Stimulated activated naive CD4-positive, alpha-beta T cell (primary cell): ENCODE data around the gene VIL1.

ENCODE experiments used
- DNase-seq, 6 experiments: peaks; one replicate each; lab custom pipeline; 2025; lab: John Stamatoyannopoulos, UW

VIL1 gene

GRCh38 chr2:218395090-218395444 is 23.9 kb upstream of the VIL1 start:
- DNase-seq, result no peak

- no peak for DNase-seq
Observed at GRCh38 chr2:218395456-218395825, 23.5 kb upstream of the VIL1 start.

- DNase-seq, result peak; percentile 92 to 99 (median 94)
Observed at GRCh38 chr2:218395826-218396687, 22.9 kb upstream of the VIL1 start.

- peak; percentile 53 to 92 (median 78) for DNase-seq
Observed at GRCh38 chr2:218396688-218397462, 22.0 kb upstream of the VIL1 start.

GRCh38 chr2:218397463-218397819 is 21.5 kb upstream of the VIL1 start:
- peak in 1 of 6 experiments; percentile 54 for DNase-seq

- peak in 4 of 6 experiments; percentile 30 to 72 (median 49) for DNase-seq
Observed at GRCh38 chr2:218397820-218398436, 21.0 kb upstream of the VIL1 start.

- peak; percentile 51 to 82 (median 70) for DNase-seq
Observed at GRCh38 chr2:218398437-218399390, 20.2 kb upstream of the VIL1 start.

- peak; percentile 84 to 93 (median 88) for DNase-seq
Observed at GRCh38 chr2:218399391-218400166, 19.3 kb upstream of the VIL1 start, which contains the start of gene CTDSP1. TSS of gene CTDSP1 (plus strand) at chr2:218399868. CDS start at chr2:218400091, 223 bp downstream.

- peak; percentile 40 to 63 (median 56) for DNase-seq
Observed at GRCh38 chr2:218400167-218400929, 18.6 kb upstream of the VIL1 start.

- no peak for DNase-seq
Observed at GRCh38 chr2:218400930-218401881, 17.7 kb upstream of the VIL1 start.

GRCh38 chr2:218401890-218402289 is 17.0 kb upstream of the VIL1 start:
- no peak for DNase-seq

- no peak for DNase-seq
Observed at GRCh38 chr2:218402491-218402901, 16.4 kb upstream of the VIL1 start.

- no peak for DNase-seq
Observed at GRCh38 chr2:218402911-218403411, 16.0 kb upstream of the VIL1 start.

GRCh38 chr2:218403810-218404209 is 15.1 kb upstream of the VIL1 start:
- DNase-seq, result no peak

GRCh38 chr2:218404351-218405085 is 14.4 kb upstream of the VIL1 start:
- DNase-seq, result no peak

GRCh38 chr2:218405086-218405745 is 13.7 kb upstream of the VIL1 start:
- DNase-seq, result no peak

GRCh38 chr2:218405746-218406208 is 13.1 kb upstream of the VIL1 start:
- peak in 1 of 6 experiments; percentile 56 for DNase-seq
